Activated T-cell treated with anti-CD3 and anti-CD28 coated beads, Interleukin-2, amount 50 U/mL, for 24 hours (primary cell): ENCODE results near the gene MACROH2A2.
A peak's percentile ranks its signal among the peaks of the same experiment; 100 is the strongest.
"Not testable (repeated sequence)": the region's sequence is repeated elsewhere in the genome, so short reads cannot be mapped to it uniquely, and the experiment has no call there.

Experiments used
- DNase-seq: peaks from one replicate; pipeline ENCODE4 v3.0.0-alpha.2; 2020
- H3K27ac Mint-ChIP-seq: 2 replicates; pipeline ENCODE4 v1.8.0; 2020; ENCODE audit warnings: mild to moderate bottlenecking, mixed read lengths
- H3K27me3 Mint-ChIP-seq: 2 replicates; pipeline ENCODE4 v1.8.0; 2020; ENCODE audit warnings: mixed read lengths
- H3K36me3 Mint-ChIP-seq: 2 replicates; pipeline ENCODE4 v1.8.0; 2020; ENCODE audit warnings: low read depth, mixed read lengths
- H3K4me1 Mint-ChIP-seq: 2 replicates; pipeline ENCODE4 v1.8.0; 2020; ENCODE audit warnings: low read depth, mixed read lengths
- H3K4me3 Mint-ChIP-seq: 2 replicates; pipeline ENCODE4 v1.8.0; 2020; ENCODE audit warnings: mild to moderate bottlenecking, moderate library complexity, mixed read lengths
- H3K9me3 Mint-ChIP-seq: 2 replicates; pipeline ENCODE4 v1.8.0; 2020; ENCODE audit warnings: mixed read lengths

Gene MACROH2A2

GRCh38 chr10:70054902-70055301 is 2.3 kb downstream of the MACROH2A2 start:
- Mint-ChIP-seq H3K27me3 (peaks cover 55% of the 10 kb centered on the region), H3K4me3 (no peak overlapping the region), H3K9me3 (no peaks in the 10 kb centered on the region), H3K27ac (no peak overlapping the region), H3K4me1 (peaks cover 7% of the 10 kb centered on the region), H3K36me3 (no peaks in the 10 kb centered on the region)
- no peak for DNase-seq

GRCh38 chr10:70055550-70055949 is 2.9 kb downstream of the MACROH2A2 start:
- no peak for DNase-seq
- Mint-ChIP-seq H3K36me3 (no peaks in the 10 kb centered on the region), H3K27ac (no peak overlapping the region), H3K4me1 (peaks cover 7% of the 10 kb centered on the region), H3K9me3 (no peaks in the 10 kb centered on the region), H3K27me3 (peaks cover 51% of the 10 kb centered on the region), H3K4me3 (no peak overlapping the region)

GRCh38 chr10:70057306-70057705 is 4.7 kb downstream of the MACROH2A2 start:
- Mint-ChIP-seq H3K27ac (no peak overlapping the region), H3K4me1 (peaks cover 4% of the 10 kb centered on the region), H3K36me3 (no peaks in the 10 kb centered on the region), H3K9me3 (no peaks in the 10 kb centered on the region), H3K4me3 (no peak overlapping the region), H3K27me3 (peaks cover 34% of the 10 kb centered on the region)
- no peak for DNase-seq

DNA sequence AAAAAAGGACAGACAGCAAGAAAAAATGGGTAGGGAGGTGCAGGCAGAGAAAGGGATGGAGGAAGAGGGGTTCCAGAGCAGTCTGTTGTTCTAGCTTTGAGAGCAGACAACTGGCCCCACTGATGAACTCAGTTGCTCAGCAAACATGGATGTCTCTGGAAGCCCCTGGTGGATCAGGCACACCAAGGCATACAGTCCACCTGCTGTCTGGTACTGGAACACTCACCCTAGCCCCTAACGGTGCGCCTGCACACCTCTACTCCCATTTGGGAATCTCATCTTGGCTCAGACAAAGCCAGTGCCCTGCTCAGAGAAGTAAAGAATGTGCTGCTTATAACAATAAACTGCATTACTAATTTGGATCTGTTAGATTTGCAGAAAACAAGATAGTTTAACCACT is 7.7 kb downstream of the MACROH2A2 start:
- no peaks in the 10 kb centered on the region for H3K9me3 Mint-ChIP-seq
- peaks cover 3% of the 10 kb centered on the region for H3K4me1 Mint-ChIP-seq
- H3K27me3 Mint-ChIP-seq, result peaks cover 9% of the 10 kb centered on the region
- no peak overlapping the region for H3K4me3 Mint-ChIP-seq
- H3K36me3 Mint-ChIP-seq, result no peaks in the 10 kb centered on the region
- DNase-seq, result no peak
- no peak overlapping the region for H3K27ac Mint-ChIP-seq

DNA sequence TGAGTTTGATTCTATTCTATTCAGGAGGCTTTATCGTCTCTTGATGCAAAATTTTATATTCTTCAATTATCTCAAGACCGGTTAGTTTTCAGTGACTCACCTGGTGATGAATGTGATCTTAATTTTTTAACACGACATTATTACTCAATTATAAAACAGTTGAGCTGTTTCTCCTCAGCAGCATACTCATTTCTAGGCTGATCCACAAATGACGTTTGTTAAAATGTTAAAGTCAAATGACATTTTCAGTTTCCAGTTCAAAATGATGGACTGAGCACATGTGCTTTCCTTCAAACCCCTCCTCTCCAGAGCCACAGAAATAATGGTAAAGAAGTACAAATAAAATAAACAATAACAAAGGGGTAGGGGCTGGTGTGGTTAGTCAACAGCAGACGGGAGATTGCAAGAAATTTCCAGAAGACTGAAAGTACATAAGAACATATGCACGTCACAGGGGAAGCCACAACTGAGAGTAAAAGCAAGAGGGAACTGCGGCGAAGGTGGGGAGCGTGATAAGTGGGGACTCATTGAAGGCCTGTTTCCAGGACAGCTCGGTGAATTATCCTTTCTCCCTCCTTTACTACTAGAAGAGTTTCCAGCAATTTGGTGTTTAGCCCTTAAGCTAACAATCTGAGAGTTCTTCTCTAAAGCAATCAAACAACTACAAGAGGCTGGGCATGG is 10.9 kb downstream of the MACROH2A2 start:
- H3K27ac Mint-ChIP-seq, result peak overlapping the region; percentile 81
- peaks cover 3% of the 10 kb centered on the region for H3K4me1 Mint-ChIP-seq
- H3K36me3 Mint-ChIP-seq, result no peaks in the 10 kb centered on the region
- no peaks in the 10 kb centered on the region for H3K9me3 Mint-ChIP-seq
- H3K4me3 Mint-ChIP-seq, result no peak overlapping the region
- H3K27me3 Mint-ChIP-seq, result no peaks in the 10 kb centered on the region
- no peak for DNase-seq

DNA sequence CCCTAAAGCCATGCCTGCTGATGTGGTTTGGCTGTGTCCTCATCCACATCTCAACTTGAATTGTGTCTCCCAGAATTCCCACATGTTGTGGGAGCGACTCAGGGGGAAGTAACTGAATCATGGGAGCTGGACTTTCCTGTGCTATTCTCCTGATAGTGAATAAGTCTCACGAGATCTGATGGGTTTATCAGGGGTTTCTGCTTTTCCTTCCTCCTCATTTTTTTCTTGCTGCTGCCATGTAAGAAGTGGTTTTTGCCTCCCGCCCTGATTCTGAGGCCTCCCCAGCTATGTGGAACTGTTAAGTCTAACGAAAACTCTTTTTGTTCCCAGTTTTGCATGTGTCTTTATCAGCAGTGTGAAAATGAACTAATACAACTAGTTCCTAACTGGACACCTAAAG is 11.8 kb downstream of the MACROH2A2 start:
- H3K9me3 Mint-ChIP-seq, result no peaks in the 10 kb centered on the region
- H3K4me1 Mint-ChIP-seq, result peaks cover 3% of the 10 kb centered on the region
- no peaks in the 10 kb centered on the region for H3K27me3 Mint-ChIP-seq
- H3K27ac Mint-ChIP-seq, result no peak overlapping the region
- DNase-seq, result no peak
- no peak overlapping the region for H3K4me3 Mint-ChIP-seq
- no peaks in the 10 kb centered on the region for H3K36me3 Mint-ChIP-seq

- Mint-ChIP-seq H3K9me3 (no peaks in the 10 kb centered on the region), H3K4me3 (no peak overlapping the region), H3K27me3 (no peaks in the 10 kb centered on the region), H3K36me3 (no peaks in the 10 kb centered on the region), H3K27ac (no peak overlapping the region), H3K4me1 (peaks cover 3% of the 10 kb centered on the region)
- DNase-seq, result no peak
Observed at GRCh38 chr10:70066190-70066589, 13.5 kb downstream of the MACROH2A2 start.

DNA sequence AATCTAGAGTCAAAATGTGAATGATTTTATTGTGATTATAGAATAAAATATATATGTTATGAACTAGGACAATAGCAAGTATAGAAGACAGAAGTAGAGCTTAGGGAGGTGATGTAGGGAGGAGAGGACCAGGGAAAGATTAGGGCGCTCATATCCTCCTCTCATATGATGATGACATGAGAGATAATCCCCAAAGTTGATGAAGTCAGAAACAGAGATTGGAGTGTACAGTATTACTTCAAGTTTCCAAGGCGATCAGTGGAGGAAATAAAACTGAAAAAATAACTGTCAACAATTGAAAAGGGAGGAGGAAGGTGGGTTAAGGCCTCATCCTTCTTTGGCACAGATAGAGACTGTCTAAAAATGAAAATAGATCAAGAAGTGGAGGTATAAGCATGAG is 14.9 kb downstream of the MACROH2A2 start:
- H3K27me3 Mint-ChIP-seq, result no peaks in the 10 kb centered on the region
- H3K27ac Mint-ChIP-seq, result no peak overlapping the region
- H3K4me1 Mint-ChIP-seq, result peaks cover 3% of the 10 kb centered on the region
- no peak overlapping the region for H3K4me3 Mint-ChIP-seq
- H3K9me3 Mint-ChIP-seq, result no peaks in the 10 kb centered on the region
- no peak for DNase-seq
- H3K36me3 Mint-ChIP-seq, result no peaks in the 10 kb centered on the region

- H3K36me3 Mint-ChIP-seq, result no peaks in the 10 kb centered on the region
- no peaks in the 10 kb centered on the region for H3K27me3 Mint-ChIP-seq
- H3K27ac Mint-ChIP-seq, result no peak overlapping the region
- H3K4me1 Mint-ChIP-seq, result no peaks in the 10 kb centered on the region
- no peaks in the 10 kb centered on the region for H3K9me3 Mint-ChIP-seq
- no peak overlapping the region for H3K4me3 Mint-ChIP-seq
- DNase-seq, result no peak
Observed at GRCh38 chr10:70068925-70069324, 16.3 kb downstream of the MACROH2A2 start.

- Mint-ChIP-seq H3K27ac (no peak overlapping the region), H3K27me3 (no peaks in the 10 kb centered on the region), H3K4me3 (no peak overlapping the region), H3K4me1 (no peaks in the 10 kb centered on the region), H3K9me3 (no peaks in the 10 kb centered on the region), H3K36me3 (no peaks in the 10 kb centered on the region)
- DNase-seq, result no peak
Observed at GRCh38 chr10:70069346-70069745, 16.7 kb downstream of the MACROH2A2 start.

GRCh38 chr10:70070834-70071233 is 18.2 kb downstream of the MACROH2A2 start:
- Mint-ChIP-seq H3K27ac (no peak overlapping the region), H3K9me3 (no peaks in the 10 kb centered on the region), H3K4me3 (no peak overlapping the region), H3K4me1 (no peaks in the 10 kb centered on the region), H3K27me3 (no peaks in the 10 kb centered on the region), H3K36me3 (no peaks in the 10 kb centered on the region)
- DNase-seq, result no peak

GRCh38 chr10:70074165-70074564 is 21.5 kb downstream of the MACROH2A2 start:
- DNase-seq, result no peak
- Mint-ChIP-seq H3K4me3 (no peak overlapping the region), H3K27me3 (peaks cover 5% of the 10 kb centered on the region), H3K27ac (no peak overlapping the region), H3K9me3 (no peaks in the 10 kb centered on the region), H3K36me3 (no peaks in the 10 kb centered on the region), H3K4me1 (no peaks in the 10 kb centered on the region)

GRCh38 chr10:70074971-70075370 is 22.3 kb downstream of the MACROH2A2 start:
- Mint-ChIP-seq H3K4me3 (no peak overlapping the region), H3K36me3 (no peaks in the 10 kb centered on the region), H3K9me3 (no peaks in the 10 kb centered on the region), H3K27me3 (peaks cover 5% of the 10 kb centered on the region), H3K27ac (no peak overlapping the region), H3K4me1 (no peaks in the 10 kb centered on the region)
- no peak for DNase-seq

DNA sequence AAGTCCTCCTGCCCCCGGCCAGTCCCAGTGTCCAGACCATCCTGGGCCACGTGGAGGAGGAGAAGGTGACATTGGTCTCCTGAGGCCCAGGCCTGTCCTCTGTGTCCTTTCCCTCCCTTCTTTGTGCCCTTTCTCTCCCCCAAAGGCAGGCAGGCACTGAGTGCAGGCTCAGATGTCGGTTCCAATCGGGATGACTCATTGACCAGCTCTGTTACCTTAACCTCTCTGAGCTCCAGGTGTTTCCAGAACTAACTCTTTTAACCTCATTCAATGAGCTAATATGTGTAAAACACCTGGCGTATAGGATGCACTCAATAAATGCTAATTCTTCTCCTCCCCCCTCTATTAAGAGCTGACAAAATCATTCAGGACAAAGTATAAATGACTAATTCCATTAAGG is 25.7 kb downstream of the MACROH2A2 start:
- Mint-ChIP-seq H3K36me3 (no peaks in the 10 kb centered on the region), H3K4me3 (no peak overlapping the region), H3K27ac (no peak overlapping the region), H3K27me3 (peaks cover 5% of the 10 kb centered on the region), H3K9me3 (no peaks in the 10 kb centered on the region), H3K4me1 (no peaks in the 10 kb centered on the region)
- no peak for DNase-seq

DNA sequence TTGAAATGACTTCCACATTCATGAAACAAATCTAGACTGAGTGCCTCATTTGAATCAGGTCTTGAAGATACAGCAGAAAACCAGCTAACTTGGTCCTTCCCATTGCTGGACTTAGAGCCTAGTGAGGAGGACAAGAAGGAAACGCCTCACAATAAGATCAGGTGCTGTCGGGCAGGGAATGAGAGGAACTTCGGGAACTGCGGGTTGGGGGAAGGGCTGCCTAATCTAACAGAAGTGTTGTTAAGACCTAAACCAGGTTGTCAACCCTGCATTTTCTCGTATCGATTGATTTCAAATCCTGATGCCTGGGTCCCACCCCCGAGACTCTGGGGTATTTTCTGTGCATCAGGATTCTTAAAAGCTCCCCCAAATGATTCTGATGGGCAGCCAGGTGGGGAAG is 26.3 kb downstream of the MACROH2A2 start:
- Mint-ChIP-seq H3K4me3 (no peak overlapping the region), H3K9me3 (no peaks in the 10 kb centered on the region), H3K4me1 (no peaks in the 10 kb centered on the region), H3K27me3 (peaks cover 5% of the 10 kb centered on the region), H3K36me3 (no peaks in the 10 kb centered on the region), H3K27ac (no peak overlapping the region)
- DNase-seq, result no peak

GRCh38 chr10:70080789-70081188 is 28.1 kb downstream of the MACROH2A2 start:
- H3K4me1 Mint-ChIP-seq, DNase-seq, H3K27ac Mint-ChIP-seq, H3K27me3 Mint-ChIP-seq, H3K36me3 Mint-ChIP-seq, H3K9me3 Mint-ChIP-seq, H3K4me3 Mint-ChIP-seq: not testable (repeated sequence)
